Measurements from ENCODE around the gene NMNAT2. TPM values are rescaled to one million over a fixed set of nuclear protein-coding genes. Genes with fewer than 3 reads are reported as not detected.

The NMNAT2 gene
- total RNA-seq, 3 donors from 2014 or later: 0.29 to 2.4 (median 1.6) TPM

DNA sequence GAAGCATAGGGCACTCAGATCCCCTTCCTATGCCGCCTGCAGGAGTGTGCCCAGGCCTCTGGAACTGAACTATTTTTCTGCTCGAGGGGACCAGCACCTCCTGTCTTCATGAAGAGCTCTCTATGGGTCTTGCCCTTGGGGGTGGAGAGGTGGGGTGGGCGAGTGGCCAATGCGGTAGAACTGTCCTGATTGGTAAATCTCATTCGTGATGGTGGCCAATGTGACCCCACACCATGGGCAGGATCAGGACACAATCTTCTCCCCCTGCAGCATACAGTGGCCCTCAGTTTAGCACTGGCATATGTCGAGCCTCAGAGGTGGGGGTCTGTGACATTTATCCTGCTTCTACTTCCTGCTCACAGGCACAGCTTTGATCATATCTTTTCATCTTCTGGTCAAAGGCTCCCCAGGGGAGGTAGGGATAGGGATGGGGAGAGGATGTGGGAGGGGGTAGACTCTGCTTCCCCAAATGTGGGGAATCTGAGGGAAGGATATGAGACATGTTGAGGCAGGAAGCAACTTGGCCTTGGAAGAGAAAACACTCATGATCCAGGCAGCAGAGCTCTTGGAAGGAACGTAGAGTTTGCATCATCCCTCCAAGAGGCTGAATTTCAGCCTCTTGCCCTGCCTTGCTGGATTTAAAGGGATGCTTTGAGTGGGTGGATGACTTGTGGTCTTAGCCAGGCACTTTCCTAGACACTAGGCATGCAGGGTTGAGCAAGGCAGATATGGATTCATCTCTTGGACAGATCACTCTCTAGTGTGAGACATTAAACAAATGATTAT lies 150.3 kb downstream of the NMNAT2 start:
- H3K36me3 ChIP-seq: no peaks in the 10 kb centered on the region
- intact Hi-C loops (cut with DNase I; ENCODE audit: low total_unique reads): no loop called here
- TF ChIP-seq POLR2AphosphoS5 (IDR thresholded peaks at IDR 0.05) (peak in 1 of 3 donors; percentile 80), CTCF (IDR thresholded peaks at IDR 0.05) (no peak)
- H3K4me3 ChIP-seq: no peak overlapping the region
- H3K9me3 ChIP-seq: no peaks in the 10 kb centered on the region
- peak overlapping the region; percentile 59 to 83 for H3K27ac ChIP-seq
- peak in 1 of 2 donors; percentile 52 for DNase-seq (ENCODE audit: low spot score in 2 of 2)
- no peaks in the 10 kb centered on the region for H3K27me3 ChIP-seq
- no peaks in the 10 kb centered on the region for H3K4me1 ChIP-seq

DNA sequence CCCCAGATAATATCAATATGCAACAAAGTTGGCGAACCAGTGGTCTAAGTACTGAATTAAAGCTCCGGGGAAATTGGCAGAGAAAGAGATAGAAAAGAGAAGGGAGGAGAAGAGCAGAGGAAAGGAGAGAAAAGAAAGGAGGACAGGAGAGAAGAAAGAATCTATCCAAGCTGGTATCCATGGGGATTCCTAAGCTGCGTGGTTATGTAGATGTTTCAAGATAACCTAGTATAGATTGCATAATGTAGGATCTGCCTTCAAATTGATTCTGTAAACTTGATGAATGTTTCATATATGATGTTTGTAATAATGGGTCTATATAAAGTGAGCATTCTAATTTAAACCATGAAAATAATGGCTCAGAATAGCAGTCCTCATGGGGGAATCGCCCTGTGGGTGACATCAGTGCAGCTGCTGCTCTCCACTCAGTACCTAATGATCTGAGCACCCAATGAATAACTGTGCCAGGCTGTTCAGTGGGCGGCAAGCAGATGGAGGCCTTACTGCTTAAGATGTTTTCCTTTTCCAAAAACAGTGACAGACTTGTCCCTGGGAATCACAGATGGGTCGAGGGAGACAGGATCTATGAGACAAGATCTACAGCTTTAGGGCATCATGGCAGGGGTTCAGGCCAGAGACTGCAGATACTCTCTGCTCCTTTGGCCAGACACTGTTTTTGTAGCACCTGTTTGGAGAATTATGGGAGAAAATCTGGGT lies 154.1 kb downstream of the NMNAT2 start:
- intact Hi-C loops (cut with DNase I; ENCODE audit: low total_unique reads): no loop called here
- H3K36me3 ChIP-seq: no peaks in the 10 kb centered on the region
- no peak overlapping the region for H3K4me3 ChIP-seq

GRCh38 chr1:183262628-183263200 lies 155.5 kb downstream of the NMNAT2 start:
- no peaks in the 10 kb centered on the region for H3K27me3 ChIP-seq
- H3K4me3 ChIP-seq: no peak overlapping the region
- H3K9me3 ChIP-seq: no peaks in the 10 kb centered on the region
- TF ChIP-seq POLR2AphosphoS5 (IDR thresholded peaks at IDR 0.05) (no peak), POLR2A (IDR thresholded peaks at IDR 0.05) (no peak), CTCF (IDR thresholded peaks at IDR 0.05) (no peak)
- H3K36me3 ChIP-seq: no peaks in the 10 kb centered on the region
- no peaks in the 10 kb centered on the region for H3K4me1 ChIP-seq
- no peak for DNase-seq (ENCODE audit: low spot score in 2 of 2)
- intact Hi-C loops (cut with DNase I; ENCODE audit: low total_unique reads): no loop called here
- H3K27ac ChIP-seq: no peak overlapping the region

More for the DNA sequence above, 154.1 kb downstream of the NMNAT2 start:
- no peaks in the 10 kb centered on the region for H3K27me3 ChIP-seq
- no peak for TF ChIP-seq POLR2AphosphoS5 (IDR thresholded peaks at IDR 0.05)
- TF ChIP-seq CTCF (IDR thresholded peaks at IDR 0.05): no peak
- TF ChIP-seq POLR2A (IDR thresholded peaks at IDR 0.05): no peak
- no peak overlapping the region for H3K27ac ChIP-seq
- no peaks in the 10 kb centered on the region for H3K4me1 ChIP-seq
- no peaks in the 10 kb centered on the region for H3K9me3 ChIP-seq
- no peak for DNase-seq (ENCODE audit: low spot score in 2 of 2)

DNA sequence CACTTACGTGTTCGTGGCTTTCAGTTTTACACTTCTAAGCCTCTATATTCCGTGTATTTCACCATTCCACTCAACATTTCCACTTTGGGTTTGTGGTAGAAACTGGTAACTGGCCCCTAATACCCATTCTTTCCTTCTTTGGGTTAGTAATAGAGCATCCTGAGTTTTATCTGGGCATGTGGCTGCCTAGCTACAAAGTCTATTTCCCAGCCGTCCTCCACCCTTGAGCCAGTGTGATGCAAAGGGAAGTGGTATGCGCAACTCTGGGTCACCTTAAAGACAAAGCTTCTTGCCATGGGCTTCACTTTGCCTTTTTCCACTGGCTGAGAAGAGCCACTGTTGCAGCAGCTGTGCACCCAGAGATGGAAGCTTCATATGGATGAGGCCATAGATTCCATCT lies 158.3 kb downstream of the NMNAT2 start:
- no peak for TF ChIP-seq CTCF (IDR thresholded peaks at IDR 0.05)
- TF ChIP-seq POLR2A (IDR thresholded peaks at IDR 0.05): no peak
- no peak for TF ChIP-seq POLR2AphosphoS5 (IDR thresholded peaks at IDR 0.05)
- Histone ChIP-seq H3K4me3 (no peak overlapping the region), H3K27me3 (no peaks in the 10 kb centered on the region), H3K4me1 (no peaks in the 10 kb centered on the region), H3K9me3 (peaks cover 0 to 3% of the 10 kb centered on the region in 2 donors), H3K27ac (no peak overlapping the region), H3K36me3 (no peaks in the 10 kb centered on the region)
- no peak for DNase-seq (ENCODE audit: low spot score in 2 of 2)
- intact Hi-C loops (cut with DNase I; ENCODE audit: low total_unique reads): no loop called here

DNA sequence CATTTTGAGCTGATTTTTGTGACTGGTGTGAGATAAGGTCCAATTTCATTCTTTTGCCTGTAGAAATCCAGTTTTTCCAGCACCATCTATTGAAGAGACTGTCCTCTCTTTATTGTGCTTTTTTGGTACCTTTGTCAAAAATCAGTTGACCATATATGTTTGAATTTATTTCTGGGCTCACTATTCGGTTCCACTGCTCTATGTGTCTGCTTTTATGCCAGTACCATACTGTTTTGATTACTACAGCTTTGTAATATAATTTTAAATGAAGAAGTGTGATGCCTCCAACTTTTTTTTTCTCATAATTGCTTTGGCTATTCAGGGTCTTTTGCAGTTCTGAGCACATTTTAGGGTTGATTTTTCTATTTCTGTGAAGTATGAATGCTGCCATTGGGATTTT lies 163.1 kb downstream of the NMNAT2 start:
- Histone ChIP-seq H3K9me3 (peaks cover 0 to 5% of the 10 kb centered on the region in 2 donors), H3K27ac (no peak overlapping the region), H3K4me3 (no peak overlapping the region), H3K36me3 (no peaks in the 10 kb centered on the region), H3K27me3 (no peaks in the 10 kb centered on the region), H3K4me1 (no peaks in the 10 kb centered on the region)
- intact Hi-C loops (cut with DNase I; ENCODE audit: low total_unique reads): no loop called here
- no peak for TF ChIP-seq CTCF (IDR thresholded peaks at IDR 0.05)
- TF ChIP-seq POLR2A (IDR thresholded peaks at IDR 0.05): no peak
- no peak for DNase-seq (ENCODE audit: low spot score in 2 of 2)
